GM21526 (cell line): Measurements from ENCODE around the gene CSTA.
A peak's percentile ranks its signal among the peaks of the same experiment; 100 is the strongest.

ENCODE experiments used
- ATAC-seq: cut with Tn5 transposase; IDR thresholded peaks from one replicate; pipeline ENCODE4 v1.9.1; 2021; ENCODE audit warnings: moderate library complexity; ENCODE audit not compliant: unreplicated experiment, low FRiP score

Gene CSTA

GRCh38 chr3:122324871-122325323 is at the start of gene CSTA:
Gene CSTA, plus strand, starts transcription at chr3:122325248. Its CDS starts 45 bp downstream, at chr3:122325293.
- no peak for ATAC-seq

GRCh38 chr3:122281891-122282290 is 43.2 kb upstream of the CSTA start:
- ATAC-seq, result no peak

DNA sequence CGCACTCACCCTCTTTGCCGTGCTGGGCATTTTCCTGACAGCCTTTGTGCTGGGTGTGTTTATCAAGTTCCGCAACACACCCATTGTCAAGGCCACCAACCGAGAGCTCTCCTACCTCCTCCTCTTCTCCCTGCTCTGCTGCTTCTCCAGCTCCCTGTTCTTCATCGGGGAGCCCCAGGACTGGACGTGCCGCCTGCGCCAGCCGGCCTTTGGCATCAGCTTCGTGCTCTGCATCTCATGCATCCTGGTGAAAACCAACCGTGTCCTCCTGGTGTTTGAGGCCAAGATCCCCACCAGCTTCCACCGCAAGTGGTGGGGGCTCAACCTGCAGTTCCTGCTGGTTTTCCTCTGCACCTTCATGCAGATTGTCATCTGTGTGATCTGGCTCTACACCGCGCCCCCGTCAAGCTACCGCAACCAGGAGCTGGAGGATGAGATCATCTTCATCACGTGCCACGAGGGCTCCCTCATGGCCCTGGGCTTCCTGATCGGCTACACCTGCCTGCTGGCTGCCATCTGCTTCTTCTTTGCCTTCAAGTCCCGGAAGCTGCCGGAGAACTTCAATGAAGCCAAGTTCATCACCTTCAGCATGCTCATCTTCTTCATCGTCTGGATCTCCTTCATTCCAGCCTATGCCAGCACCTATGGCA is 41.1 kb upstream of the CSTA start:
- ATAC-seq, result no peak

DNA sequence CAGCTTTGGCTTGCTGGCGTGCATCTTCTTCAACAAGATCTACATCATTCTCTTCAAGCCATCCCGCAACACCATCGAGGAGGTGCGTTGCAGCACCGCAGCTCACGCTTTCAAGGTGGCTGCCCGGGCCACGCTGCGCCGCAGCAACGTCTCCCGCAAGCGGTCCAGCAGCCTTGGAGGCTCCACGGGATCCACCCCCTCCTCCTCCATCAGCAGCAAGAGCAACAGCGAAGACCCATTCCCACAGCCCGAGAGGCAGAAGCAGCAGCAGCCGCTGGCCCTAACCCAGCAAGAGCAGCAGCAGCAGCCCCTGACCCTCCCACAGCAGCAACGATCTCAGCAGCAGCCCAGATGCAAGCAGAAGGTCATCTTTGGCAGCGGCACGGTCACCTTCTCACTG is 40.6 kb upstream of the CSTA start:
- ATAC-seq, result no peak

DNA sequence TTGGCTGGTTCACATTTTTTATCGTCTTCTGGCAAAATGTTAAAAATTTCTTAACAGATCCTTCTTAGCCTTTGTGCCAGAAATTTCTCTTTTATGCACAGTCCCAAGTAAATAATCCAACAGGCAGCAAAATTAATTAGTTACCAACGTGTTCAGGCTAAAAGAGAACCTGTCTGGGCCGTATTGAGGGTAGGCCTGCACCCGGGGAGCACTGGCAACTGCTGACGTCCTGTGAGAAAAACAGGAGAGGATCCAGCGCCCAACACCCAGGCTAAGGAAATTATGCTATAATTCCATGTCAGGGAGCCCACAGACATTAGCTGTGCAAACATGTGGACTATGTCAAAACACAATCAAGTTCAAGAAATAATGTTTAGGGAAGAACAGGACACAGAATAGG is 30.7 kb upstream of the CSTA start:
- ATAC-seq, result no peak

DNA sequence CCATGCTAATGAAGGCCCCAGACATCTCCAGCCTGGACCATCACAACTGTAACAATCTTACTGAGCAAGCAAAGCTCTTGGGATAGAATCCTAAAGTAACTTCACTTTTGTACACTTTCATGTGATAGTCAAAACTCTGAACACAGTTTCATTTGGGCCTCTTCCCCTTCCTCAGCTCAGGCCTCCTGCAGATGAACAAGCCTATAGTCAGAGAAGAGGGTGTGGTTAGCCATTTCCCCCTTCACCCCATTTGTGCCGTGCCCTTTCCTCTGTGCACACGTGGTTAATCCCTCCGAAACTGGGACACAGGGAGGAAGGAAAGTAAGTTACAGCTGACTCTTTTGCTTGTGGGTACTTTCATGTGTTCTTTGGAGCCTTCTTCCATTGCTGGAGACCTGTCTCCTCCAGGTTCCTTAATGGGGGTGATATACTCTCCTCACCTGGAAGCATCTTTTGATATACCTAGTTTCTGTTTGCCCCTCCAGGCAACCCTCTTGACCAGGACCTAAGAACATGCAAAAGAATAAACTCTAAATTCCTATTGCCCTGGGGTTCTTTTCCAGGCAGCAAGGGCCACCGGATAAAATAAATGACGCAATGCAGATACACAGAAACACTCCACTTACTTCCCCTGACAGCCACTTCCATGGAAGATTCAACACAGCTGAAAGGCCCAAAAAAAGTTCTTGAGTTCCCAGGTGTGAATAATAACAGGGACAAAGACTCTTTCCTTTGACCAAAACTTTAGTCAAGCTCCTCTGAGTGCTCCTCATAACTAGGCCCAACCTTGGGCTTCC is 29.6 kb upstream of the CSTA start:
- ATAC-seq, result no peak

DNA sequence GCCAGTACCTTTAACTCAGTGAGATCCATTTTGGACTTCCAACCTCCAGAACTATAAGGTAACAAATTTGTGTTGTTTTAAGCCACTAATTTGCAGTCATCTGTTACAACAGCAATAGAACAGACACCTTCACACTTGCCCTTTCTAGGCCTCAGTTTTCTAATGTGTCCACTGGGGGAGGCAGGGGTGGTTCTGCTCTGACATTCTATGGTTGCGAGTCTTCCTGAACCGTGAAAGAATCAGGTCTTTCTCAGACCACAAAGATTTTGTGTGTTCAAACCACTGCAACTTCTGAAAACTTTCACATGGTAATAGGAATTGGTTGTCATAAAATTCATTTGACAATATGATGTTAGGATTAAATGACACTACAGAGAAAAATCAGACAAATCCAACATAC is 26.8 kb upstream of the CSTA start:
- peak; percentile 64 for ATAC-seq

GRCh38 chr3:122299215-122299614 is 25.8 kb upstream of the CSTA start:
- no peak for ATAC-seq

DNA sequence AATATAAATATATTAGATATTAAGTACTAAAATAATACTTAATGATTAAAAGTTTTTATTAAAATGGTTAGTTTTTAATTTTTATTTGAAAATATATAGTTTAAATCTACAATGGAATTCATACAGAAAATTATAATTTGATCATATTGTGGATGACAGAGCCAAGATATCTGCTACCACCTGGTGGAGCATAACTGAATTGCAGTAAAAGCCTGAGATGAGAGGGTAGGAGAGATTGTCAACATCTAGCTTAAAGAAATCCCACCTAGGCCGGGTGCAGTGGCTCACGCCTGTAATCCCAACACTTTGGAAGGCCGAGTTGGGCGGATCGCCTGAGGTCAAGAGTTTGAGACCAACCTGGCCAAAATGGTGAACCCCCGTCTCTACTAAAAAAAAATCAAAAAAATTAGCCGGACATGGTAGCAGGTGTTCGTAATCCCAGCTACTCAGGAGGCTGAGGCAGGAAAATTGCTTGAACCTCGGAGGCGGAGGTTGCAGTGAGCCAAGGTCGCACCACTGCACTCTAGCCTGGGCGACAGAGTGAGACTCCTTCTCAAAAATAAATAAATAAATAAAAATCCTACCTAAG is 25.1 kb upstream of the CSTA start:
- ATAC-seq, result no peak

- ATAC-seq, result peak; percentile 51
These were observed 24.0 kb upstream of the CSTA start for GRCh38 chr3:122301063-122301462.

- ATAC-seq, result peak; percentile 55
These were observed 19.0 kb upstream of the CSTA start for GRCh38 chr3:122305818-122306621.

DNA sequence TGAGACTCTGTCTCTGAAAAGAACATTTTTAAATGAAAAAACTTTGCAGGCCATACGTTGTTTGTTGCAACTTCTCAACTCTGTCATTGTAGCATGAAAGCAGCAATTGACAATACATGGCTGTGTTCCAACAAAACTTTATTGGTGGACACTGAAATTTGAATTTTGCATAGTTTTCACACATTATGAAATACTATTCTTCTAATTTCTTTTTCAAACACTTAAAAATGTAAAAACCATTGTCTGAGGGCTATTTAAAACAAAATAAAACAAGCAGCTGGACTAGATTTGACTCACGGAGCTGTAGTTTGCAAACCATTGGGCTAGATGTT is 18.5 kb upstream of the CSTA start:
- no peak for ATAC-seq

DNA sequence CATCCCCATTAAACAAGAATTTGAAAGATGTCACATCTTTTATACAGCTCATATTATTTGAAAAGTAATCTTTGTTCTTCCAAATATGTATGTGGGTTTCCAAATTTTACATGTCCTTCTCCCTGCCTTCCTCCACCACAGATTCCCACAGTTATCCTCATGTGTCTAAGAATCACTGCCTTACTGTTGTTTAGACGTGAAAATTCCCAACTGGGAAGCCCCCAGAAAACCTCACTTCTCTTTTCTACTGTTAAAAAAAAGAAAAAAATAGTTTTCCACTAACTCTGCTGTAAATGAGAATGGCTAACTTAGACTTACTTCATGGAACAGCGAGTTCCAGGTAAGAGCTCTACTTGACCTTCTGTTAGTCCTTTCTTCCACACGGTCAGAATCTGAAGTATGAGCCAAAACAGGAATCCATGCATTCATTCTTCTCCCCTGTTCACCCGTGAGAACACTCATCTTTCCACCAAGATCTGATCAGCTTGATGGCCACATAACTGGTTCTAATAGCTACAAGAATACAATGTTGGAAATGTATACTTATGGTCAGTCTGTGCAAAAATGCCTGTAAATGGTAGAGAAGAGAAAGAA is 17.9 kb upstream of the CSTA start:
- ATAC-seq, result no peak

GRCh38 chr3:122307976-122308375 is 17.1 kb upstream of the CSTA start:
- ATAC-seq, result no peak

DNA sequence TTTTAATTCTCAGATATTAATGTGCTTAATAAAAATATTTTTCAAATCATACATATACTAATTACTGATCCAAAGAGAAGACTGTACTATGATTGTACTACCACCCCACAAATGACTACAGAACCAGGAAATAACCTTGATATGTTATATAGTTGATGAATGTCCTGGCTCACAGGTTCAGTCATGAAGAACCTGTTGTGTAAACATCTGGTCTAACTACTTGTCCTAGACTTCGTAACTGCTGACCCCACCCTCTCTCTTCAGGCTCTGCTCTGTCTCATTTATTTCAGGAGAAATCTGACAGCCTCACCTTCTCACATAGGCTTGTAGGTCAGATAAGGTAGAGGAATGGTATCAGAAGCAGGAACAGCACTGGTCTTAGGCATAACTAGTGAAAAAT is 14.7 kb upstream of the CSTA start:
- ATAC-seq, result no peak

DNA sequence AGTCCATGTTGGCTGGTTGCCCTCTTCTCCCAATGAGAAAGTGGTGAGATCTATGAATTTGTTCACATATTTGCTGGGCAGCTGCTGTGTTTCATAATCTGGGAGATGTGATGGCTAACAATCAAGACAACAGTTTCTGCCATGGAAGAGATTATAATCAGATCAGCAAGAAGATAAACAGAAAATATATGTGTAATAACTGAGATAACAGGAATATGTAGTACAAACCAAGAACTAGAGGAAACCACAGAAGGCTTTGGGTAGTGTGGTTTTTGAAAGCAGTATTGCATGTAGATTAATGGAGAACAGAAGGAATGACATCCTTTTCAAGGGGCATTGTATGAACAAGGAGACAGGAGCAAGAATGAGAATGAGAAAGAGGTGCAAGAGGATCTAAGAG is 12.2 kb upstream of the CSTA start:
- ATAC-seq, result no peak

GRCh38 chr3:122313281-122313680 is 11.8 kb upstream of the CSTA start:
- ATAC-seq, result no peak

- ATAC-seq, result no peak
These were observed 10.7 kb upstream of the CSTA start for GRCh38 chr3:122314228-122314876.

DNA sequence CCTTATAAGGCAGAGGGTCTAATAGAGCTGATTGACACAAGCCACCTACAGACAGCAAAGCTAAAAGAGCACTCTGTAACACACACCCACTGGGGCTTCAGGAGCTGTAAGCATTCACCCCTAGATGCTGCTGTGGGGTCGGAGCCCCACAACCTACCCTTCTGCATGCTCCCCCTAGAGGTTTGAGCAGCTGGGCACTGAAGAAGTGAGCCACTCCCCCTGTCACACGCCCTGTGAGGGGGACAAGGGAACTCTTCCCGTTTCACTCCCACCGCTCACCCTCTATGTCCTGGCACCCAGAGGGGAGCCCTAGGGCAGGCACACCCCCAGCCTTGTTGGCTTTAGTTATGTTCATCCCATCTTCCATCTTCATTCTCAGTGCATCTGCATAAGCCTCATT is 9.4 kb upstream of the CSTA start:
- no peak for ATAC-seq

DNA sequence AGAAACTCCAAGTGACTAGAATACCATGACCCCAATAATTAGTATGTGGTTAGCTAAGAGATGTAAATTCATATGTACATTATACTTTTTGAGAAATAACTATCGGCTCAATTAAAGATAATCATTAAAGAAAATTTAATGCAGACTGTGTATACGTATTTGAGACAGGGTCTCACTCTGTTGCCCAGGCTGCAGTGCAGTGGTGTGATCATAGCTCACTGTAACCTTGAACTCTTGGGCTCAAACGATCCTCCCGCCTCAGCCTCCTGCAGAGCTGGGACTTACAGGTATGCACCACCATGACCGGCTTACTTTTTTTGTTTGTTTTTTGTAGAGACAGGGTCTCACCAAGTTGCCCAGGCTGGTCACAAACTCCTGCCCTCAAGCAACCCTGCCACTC is 8.7 kb upstream of the CSTA start:
- ATAC-seq, result no peak
